GM21390 (cell line): Measurements from ENCODE around the gene HRK.
"Not testable (repeated sequence)": the region's sequence is repeated elsewhere in the genome, so short reads cannot be mapped to it uniquely, and the experiment has no call there.

Experiments
- ATAC-seq: cut with Tn5 transposase; IDR thresholded peaks from one replicate; pipeline ENCODE4 v1.9.1; 2021; ENCODE audit not compliant: unreplicated experiment

HRK gene

DNA sequence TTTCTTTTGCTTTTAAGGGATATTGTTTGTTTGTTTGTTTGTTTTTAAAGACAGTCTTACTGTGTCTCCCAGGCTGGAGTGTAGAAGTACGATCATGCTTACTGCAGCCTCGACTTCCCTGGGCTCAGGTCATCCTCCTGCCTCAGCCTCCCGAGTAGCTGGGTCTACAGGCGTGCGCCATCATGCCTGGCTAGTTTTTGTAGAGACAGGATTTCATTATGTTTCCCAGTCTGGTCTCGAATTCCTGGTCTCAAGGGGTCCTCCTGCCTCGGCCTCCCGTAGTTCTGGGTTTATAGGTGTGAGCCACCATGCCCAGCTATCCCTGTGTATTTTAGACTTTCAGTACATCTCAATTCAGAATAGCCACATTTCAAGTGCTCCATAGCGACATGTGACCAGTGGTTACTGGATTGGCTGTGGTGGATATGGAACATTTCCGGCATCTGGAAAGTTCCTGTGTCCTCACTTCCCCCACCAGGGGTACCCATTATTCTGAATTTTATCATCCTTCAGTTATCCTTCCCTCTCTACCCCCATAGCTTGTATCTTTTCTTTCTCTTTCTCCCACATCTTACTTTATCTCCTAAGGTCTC lies 61.1 kb downstream of the HRK start:
- ATAC-seq = no peak

DNA sequence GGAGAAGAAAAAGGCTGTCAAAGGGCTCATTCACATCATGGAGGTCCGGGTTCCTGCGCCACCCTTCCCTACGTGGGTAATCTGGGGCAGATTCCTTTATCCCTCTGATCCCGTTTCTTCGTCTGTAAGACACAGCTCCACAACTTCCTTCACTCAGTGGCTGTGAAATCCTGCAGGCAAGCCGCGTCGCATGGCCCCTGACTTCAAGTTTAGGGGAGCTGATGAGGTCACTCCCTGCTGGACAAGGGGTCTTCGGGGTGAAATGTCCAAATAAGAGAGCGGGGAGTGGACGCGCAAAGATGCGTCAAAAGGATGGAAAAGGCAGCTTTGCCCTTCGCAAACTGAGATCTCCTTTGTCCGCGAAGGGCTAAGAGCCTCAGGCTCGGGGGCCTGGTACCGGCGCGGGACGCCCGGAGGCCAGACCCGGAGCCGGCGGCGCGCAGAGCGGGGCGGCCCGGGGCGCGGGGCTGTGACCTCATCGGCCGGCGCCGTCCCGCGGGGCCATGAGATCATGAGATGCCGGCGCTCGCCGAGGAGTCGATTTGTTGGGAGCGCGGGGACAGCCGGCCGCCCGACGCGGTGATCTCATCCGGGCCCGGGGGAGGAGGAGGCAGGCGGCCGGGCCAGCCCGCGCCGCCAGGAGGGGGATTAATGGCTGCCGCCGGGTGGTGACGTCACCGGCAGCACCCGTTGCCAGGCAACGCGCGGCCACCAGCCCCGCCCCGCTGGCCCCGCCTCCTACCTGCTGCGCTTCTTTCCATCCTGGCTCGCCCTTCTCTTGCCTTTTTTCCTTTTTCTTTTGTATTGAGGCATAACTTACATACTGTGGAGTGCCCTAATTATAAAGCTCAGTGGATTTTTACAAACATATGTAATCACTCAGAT lies 62.1 kb downstream of the HRK start:
- ATAC-seq = peak; percentile 79

DNA sequence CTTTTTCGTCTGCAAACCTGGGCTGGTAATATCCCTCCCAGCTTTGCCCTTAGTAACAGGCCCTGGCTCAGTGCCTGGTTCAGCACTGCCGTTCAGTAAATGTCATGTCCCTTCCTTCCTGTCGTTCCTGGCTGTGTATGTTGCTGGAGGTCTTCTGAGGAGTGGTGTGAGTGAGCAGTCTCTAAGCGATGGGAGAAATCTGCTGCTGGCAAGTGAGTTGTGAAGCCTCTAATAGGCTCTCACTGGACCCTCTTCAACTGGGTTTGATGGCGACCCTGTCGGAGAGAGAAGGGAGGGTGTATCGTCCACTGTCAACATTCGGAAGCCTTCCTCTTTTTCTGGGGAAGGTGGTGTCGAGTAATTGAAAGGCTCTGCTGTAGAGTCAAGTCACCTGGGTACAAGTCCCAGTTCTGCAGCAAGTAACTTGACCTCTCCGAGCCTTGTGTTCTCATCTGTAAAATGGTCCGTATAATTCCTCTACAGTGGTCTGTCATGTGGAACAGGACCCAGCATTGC lies 62.8 kb downstream of the HRK start:
- ATAC-seq = peak; percentile 4

DNA sequence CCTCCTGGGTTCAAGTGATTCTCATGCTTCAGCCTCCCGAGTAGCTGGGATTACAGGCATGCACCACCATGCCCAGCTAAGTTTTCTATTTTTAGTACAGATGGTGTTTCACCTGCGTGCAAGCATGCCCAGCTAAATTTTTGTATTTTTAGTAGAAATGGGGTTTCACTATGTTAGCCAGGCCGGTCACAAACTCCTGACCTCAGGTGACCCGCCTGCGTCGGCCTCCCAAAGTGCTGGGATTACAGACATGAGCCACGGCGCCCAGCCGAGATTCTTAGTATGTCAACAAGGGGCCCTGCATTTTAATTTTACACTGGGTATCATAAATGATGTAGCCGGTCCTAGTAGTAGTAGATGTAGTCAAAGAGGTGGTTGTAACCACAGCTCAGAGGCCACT lies 66.5 kb downstream of the HRK start:
- not testable (repeated sequence) for ATAC-seq

DNA sequence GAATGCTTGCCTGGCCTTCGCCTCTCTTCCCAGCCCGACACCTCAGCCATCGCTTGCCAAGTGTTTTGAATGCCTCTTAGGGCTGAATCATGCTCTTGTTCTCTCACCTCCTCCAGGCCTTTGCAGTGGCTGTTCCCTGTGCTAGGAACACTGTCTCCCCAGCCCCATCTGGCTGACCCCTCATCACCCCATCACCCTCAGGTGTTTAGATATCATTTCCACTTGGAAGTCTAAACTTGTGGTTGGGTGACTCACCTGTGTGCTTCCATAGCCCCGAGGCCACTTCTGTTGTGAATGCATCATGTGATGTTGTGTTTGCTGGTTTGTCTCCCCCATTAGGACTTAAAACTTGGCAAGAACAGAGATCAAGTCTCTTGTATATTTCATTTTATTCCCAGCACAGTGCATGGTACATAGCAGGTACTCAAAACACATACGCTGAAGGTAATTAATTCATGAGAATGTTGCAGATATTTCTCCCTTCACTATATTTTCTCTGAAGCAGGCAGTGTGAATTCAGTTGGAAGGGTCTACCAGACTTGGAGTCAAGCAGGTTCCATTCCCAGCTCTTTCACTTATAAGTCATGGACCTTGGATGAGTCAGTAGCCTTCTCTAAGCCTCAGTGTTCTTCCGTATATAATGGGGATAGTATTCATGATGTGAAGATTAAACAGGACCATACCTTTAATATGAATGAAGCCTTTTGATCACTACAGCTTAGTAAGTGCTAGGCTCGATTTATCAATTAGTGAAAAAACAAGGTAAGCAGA lies 67.8 kb downstream of the HRK start:
- no peak for ATAC-seq

DNA sequence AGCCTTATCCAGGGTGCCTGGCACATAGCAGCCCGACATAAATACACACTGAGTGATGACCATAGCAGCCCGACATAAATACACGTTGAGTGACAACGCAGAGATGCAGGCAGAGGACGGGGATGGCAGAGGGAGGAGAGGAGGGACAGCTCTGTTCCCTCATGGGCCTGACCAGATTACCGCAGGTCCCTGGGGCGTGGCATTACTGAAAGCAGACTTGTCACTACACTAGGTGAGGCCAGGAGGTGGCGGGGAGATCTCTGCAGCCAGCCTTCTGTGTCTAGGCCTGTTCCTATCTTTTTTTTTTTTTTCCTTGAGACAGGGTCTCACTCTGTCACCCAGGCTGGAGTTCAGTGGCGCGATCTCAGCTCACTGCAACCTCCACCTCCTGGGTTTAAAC lies 69.0 kb downstream of the HRK start:
- no peak for ATAC-seq

DNA sequence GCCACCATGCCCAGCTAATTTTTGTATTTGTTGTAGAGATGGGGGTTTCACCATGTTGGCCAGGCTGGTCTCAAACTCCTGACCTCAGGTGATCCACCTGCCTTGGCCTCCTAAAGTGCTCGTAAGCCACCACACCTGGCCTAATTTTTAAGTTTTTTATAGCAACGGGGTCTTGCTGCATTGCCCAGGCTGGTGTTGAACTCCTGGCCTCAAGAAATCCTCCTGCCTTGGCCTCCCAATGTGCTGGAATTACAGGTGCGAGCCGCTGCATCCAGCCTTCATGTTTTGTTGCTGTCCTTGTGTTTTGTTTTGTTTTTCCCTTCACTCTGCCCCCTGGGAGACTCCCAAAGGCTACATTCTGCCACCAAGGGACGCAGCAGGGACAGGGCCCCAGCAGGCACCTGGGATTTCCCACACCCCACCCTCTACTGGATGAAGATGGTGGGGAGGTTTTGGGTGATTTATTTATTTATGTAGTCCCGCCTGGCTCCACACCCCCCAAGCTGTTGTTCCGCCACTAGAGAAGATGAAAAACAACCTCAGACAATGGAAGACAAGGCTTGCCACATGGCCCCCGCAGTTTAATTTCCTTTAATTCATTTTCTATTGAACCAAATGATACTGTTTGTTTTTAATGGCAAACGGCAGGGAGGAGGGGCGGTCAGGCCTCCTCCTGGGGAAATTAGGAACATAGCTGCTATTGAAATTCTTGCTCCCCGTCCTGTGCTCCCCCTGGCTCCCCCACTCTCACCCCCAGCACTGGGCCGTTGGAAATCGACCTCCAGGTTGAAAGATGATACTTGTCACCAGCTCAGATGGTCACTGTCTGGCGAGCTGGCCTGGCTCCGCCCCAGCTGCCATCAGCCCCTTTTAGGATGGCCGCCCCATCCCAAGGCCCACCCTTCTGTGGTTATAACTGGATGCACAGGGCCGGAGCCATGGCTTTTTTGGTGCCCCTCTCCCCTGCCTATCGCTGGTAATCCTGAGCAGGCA lies 72.8 kb downstream of the HRK start:
- ATAC-seq = no peak

DNA sequence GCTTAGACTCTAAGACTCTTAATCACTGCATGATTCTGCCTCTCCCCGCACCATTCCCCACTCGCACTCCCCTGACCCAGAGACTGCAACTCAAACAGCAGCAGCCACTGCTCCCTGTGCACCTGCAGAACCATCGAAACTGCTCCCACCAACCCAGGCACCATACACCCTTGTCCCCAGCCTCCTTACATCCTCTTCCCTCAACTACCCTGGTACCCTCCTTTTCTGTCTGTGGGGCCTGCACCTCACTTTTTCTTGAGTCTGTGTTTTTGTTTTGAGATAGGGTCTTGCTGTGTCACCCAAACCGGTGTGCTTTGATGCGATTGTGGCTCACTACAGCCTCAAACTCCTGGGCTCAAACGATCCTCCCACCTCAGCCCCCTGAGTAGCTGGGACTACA lies 73.7 kb downstream of the HRK start:
- ATAC-seq = no peak

DNA sequence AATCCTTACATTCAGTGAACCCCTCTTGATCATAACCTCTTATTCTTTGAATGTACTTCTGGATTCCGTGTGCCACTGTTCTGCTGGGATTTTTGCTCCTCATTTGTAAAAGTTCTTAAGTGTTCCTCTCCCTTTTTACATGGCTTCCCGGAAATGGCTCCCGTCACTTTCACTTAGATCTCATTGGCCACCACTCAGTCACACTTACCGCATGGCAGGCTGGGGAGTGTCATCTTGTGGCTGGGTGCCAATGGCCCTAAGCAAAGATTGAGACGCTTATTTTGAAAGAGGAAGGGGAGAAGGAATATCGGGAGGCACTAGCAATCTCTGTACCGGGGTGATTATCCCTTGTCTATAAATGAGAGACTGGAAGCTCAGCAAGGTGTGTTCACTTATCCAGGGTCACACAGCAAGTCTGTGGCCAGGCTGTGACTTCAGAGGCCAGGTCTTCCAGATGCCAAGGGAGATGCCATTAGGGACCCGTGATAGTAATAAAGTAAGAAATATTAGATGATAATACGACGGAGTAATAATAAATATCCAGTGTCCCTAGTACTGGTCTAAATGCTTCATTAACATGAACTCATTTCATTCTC lies 74.3 kb downstream of the HRK start:
- ATAC-seq = no peak
